NCI-H345 (cell line): ENCODE results near the gene SPTAN1.
A peak's percentile ranks its signal among the peaks of the same experiment; 100 is the strongest.
"Not testable (repeated sequence)": the region's sequence is repeated elsewhere in the genome, so short reads cannot be mapped to it uniquely, and the experiment has no call there.

Experiments used
- DNase-seq: peaks from one replicate; lab custom pipeline; 2025; lab: John Stamatoyannopoulos, UW

SPTAN1 gene

DNA sequence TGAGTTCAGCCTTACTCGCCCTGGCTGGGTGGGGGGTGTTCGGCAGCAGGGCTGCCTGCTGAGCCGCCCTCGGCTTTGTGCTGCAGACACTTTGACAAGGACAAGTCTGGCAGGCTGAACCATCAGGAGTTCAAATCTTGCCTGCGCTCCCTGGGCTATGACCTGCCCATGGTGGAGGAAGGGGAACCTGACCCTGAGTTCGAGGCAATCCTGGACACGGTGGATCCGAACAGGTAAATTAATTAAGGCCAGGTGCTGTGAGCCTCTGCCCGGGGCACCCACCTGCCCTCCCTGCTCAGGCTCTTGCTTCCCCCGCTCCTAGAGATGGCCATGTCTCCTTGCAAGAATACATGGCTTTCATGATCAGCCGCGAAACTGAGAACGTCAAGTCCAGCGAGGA, 80.1 kb downstream of the SPTAN1 start:
- no peak for DNase-seq

GRCh38 chr9:128633057-128633456, 80.7 kb downstream of the SPTAN1 start:
- no peak for DNase-seq

GRCh38 chr9:128633601-128634000, 81.2 kb downstream of the SPTAN1 start:
- no peak for DNase-seq

- DNase-seq, result no peak
These were observed 81.7 kb downstream of the SPTAN1 start for GRCh38 chr9:128634111-128634510.

DNA sequence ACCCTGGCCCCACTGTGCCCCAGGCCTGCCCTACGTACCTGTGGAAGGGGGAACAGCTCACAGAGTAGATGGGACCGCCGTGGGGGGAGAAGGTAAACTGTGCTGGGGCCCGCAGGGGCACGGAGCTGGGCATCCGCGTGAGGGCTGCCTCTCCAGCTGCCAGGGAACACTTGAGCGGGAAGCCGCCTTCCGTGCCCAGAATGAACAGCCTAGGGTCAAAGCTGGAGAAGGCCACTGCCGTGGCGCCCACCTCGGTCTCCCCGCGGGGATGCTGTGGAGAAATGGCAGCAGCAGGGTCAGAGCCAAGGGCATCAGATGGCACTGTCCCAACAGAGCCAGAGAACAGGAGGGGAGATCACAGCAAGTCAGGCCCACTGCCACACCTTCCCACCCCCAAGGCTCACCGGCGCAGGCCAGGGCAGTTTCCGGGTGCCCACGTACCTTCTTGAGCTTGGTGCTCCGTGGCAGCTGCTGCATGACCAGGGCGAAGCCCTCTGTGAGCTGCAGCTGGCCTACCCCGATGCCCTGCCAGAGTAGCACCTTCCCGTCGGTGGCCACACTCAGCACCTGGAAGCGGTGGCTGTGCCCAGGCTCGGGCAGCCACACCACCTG, 82.4 kb downstream of the SPTAN1 start:
- no peak for DNase-seq

GRCh38 chr9:128635266-128636023, 83.1 kb downstream of the SPTAN1 start:
- DNase-seq, result peak; percentile 66

- DNase-seq, result no peak
These were observed 83.6 kb downstream of the SPTAN1 start for GRCh38 chr9:128636024-128636390.

DNA sequence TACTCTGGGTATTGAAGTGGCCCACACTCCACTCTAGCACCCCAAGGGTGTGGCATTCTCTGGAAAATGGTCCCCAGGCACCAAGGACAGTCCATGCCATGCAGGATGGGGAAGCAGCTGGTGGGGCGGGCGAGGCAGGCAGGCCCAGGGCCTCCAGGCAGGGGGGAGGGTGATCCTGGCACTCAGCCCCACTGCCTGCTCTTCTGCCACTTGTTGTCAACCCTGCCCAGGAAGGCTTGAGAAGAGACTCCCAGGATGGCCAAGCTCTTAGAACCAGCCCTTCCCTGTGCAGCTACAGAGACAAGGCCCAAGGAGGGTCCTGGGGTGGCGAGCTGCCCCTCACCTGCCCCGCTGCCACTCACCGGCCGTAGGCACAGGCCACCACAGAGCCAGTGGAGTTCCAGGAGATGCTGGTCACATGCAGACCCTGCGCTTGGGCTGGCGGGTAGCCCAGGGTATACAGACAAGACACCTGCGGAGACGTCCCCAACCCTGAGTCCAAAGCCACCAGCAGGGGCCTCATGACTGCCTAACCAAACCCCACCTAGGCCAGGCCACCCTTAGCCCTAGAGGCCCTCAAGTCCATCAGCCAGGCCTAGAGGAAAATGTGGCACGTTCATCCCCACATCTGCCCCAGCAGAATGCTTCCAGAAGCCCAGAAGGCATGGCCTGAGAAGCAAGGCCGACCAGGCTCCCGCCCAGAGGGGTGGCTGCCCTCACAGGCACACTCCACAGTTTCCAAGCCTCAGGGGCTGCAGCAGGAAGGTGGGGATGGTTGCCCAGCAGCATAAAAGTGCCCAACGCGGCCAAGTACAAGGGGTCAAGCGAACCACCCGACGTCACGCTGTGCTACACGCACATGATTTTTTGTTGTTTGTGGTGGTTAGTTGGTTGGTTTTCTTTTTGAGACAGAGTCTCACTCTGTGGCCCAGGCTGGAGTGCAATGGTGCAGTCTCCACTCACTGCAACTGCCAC, 84.5 kb downstream of the SPTAN1 start:
- DNase-seq, result peak; percentile 29

DNA sequence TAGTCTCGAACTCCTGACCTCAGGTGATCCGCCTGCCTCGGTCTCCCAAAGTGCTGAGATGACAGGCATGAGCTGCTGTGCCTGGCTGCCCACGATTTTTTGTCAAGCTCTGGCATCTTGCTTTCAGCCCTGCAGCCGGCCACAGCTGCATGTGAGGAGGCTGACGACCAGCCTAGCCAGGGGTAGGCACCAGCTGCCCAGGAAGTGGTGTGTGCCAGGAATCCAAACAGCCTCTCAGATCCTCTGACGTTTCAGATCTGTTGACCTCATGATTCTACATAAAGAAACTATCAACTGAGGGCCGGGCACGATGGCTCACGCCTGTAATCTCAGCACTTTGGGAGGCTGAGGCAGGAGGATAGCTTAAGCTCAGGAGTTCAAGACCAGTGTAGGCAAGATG, 85.3 kb downstream of the SPTAN1 start:
- no peak for DNase-seq

DNA sequence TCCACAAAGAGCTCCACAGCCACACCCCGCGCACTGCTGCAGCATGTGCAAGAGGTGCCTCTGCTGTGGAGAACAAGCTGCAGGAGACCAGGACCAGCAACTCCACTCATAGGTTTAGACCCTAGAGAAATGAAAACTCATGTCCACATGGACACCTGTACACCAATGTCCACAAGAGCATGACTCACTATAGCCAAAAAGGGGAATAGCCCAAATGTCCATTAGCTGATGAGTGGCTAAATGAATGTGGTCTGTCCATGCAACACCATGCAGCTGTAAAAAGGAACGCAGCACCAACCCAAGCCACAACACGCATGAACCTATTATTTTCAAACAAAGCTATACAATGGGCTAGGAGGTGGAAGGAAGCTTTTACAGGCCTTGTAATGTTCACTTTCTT, 86.2 kb downstream of the SPTAN1 start:
- DNase-seq, result no peak

GRCh38 chr9:128640603-128641002, 88.2 kb downstream of the SPTAN1 start:
- no peak for DNase-seq

DNA sequence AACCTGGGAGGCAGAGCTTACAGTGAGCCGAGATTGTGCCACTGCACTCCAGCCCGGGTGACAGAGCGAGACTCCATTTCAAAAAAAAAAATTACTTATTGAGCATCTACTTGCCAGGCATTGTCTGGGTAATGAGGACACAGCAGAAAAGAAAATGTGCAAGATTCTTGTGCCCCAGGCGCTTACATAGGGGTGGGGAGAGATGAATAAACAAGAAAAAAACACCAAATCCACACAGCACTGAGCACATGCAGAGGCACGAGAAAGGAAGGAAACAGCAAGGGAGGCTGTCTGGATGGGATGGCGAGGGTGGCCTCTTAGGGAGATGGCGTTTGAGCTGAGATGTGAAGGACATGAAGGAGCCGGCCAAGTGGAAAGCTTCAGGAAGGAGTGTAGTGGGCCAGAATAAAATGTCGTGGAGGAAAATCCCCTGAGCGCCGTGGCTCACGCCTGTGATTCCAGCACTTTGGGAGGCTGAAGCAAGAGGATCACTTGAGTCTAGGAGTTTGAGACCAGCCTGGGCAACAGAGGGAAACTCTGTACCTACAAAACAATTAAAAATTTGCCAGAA, 90.4 kb downstream of the SPTAN1 start:
- DNase-seq, result no peak

- peak; percentile 21 for DNase-seq
These were observed 91.3 kb downstream of the SPTAN1 start for GRCh38 chr9:128643519-128644300.

DNA sequence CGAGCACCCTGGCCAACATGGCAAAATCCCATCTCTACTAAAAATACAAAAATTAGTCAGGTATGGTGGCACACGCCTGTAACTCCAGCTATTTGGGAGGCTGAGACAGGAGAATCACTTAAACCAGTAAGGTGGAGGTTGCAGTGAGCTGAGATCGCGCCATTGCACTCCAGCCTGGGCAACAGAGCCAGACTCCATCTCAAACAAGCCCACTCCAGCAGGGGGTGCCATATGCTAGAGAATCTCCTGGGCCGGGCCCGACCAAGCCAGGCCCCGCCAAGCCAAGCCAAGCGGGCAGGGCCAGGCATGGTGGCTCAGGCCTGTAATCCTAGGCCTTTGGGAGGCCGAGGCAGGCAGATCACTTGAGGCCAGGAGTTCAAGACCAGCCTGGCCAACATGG, 95.8 kb downstream of the SPTAN1 start:
- not testable (repeated sequence) for DNase-seq

DNA sequence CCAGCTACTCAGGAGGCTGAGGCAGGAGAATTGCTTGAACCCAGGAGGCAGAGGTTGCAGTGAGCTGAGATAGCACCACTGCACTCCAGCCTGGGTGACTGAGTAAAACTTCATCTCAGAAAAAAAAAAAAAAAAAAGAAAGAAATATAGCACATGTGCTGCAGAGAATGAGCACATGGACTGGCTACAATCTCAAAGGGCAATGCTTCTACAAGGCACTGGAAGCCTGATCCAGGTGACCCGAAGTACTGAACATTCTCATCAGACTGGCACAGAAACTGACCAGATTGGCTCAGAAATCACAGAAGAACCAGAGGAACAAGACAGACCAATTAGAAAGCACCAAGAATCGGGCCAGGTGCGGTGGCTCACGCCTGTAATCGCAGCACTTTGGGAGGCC, 99.4 kb downstream of the SPTAN1 start:
- DNase-seq, result no peak

- DNase-seq, result no peak
These were observed 101.5 kb downstream of the SPTAN1 start for GRCh38 chr9:128653908-128654307.

DNA sequence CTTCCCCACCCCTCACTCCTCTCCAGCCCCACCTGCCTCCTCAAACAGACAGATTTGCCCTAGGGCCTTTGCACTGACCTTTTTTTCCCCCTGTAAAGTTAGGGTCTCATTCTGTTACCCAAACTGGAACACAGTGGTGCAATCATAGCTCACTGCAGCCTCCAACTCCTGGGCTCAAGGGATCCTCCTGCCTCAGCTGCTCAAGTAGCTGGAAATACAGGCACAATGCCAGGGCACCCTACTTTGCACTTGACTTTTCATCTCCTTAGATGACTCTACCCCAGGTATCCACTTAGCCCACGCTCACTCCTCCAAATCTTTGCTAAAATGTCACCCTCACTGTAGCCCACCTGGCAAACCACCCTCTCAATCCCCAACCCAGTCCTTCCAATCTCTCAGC, 102.1 kb downstream of the SPTAN1 start:
- no peak for DNase-seq

DNA sequence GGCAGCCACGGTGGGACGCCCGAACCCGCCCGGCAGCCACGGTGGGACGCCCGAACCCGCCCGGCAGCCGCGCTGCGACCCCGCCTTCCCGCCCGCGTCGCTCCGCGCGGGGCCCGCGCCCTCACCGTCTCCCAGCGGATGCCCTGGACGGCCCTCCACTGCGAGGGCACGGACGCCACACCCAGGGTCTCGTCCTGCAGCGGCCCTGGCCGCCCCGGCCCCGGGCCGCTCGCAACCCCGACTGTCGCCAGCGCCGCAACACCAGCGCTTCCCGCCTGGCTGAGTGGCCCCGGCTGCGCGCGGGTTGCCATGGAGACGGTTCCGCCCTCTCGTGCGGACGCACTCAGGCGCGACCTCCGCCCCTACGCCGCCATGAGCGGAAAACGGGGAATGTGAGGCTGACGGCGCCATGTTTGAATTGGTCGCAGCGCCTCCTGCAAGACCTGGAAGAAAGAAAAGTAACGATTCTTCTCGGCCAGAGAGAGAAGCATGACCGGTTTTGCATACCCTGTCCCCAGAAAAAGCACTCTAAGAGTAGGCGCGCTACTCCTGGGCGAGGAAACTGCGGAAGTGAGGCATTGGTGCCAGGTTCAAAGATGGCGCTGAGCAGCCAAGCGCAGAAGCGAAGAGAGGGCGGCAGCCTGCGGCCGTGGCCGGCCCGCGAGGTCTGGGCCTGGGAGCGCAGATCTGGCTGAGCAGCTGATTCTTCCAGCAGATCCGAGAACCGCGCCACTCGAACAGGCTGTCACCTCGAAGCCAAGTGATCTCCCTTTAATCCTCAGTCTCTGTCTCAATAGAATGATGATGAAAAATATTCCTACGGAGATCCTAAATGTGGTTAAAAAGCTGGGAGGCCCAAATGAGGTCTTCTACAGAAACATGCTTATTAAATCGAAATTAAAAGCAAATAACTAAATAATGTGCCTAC, 104.3 kb downstream of the SPTAN1 start, which contains the start of gene DYNC2I2:
TSS of gene DYNC2I2 (minus strand) at position 432 of the 928 bp plus-strand sequence. CDS start at position 311, 121 bp downstream.
- DNase-seq, result peak; percentile 95

- no peak for DNase-seq
These were observed 104.9 kb downstream of the SPTAN1 start for GRCh38 chr9:128657344-128657704.

GRCh38 chr9:128657796-128658195, 105.4 kb downstream of the SPTAN1 start:
- DNase-seq, result no peak
